DND-41 (cell line): ENCODE data around the gene MMP25.
A peak's percentile ranks its signal among the peaks of the same experiment; 100 is the strongest.
"Not testable (repeated sequence)": the region's sequence is repeated elsewhere in the genome, so short reads cannot be mapped to it uniquely, and the experiment has no call there.

Experiments used
- ATAC-seq: fragments of 200-7000 bp; cut with Tn5 transposase; 3 replicates; pipeline ENCODE4 v1.9.1; 2021; ENCODE audit warnings: low read depth; ENCODE audit not compliant: insufficient read depth
- DNase-seq: peaks from one replicate; pipeline ENCODE4 v3.0.0-alpha.2; 2020
- H2AFZ ChIP-seq: 2 replicates; pipeline ENCODE4 v1.6.0; 2012; ENCODE audit warnings: low read depth, low read length
- H3K27ac ChIP-seq: 2 replicates; pipeline ENCODE4 v1.5.1; 2012; ENCODE audit warnings: low read length, inconsistent platforms
- H3K27me3 ChIP-seq: fragments of 200-600 bp; sonication (generic); 2 replicates; pipeline ENCODE4 v1.6.0; 2012; ENCODE audit warnings: low read length, mild to moderate bottlenecking, inconsistent platforms; ENCODE audit not compliant: insufficient read depth, poor library complexity
- H3K36me3 ChIP-seq: 2 replicates; pipeline ENCODE4 v1.5.1; 2012; ENCODE audit warnings: low read length, inconsistent platforms; ENCODE audit not compliant: insufficient read depth
- H3K4me1 ChIP-seq: 2 replicates; pipeline ENCODE4 v1.5.1; 2012; ENCODE audit warnings: mild to moderate bottlenecking, low read length; ENCODE audit not compliant: insufficient read depth
- H3K4me2 ChIP-seq: 2 replicates; pipeline ENCODE4 v1.6.0; 2012; ENCODE audit warnings: mild to moderate bottlenecking, moderate library complexity, low read length, inconsistent platforms; ENCODE audit not compliant: insufficient read depth
- H3K4me3 ChIP-seq, 2 experiments: fragments of 200-600 bp in 1 of 2; shearing (Covaris generic) in 1 of 2; 2 replicates each; pipeline ENCODE4 v1.5.1; 2012 to 2016; ENCODE audit warnings: inconsistent platforms in 2 of 2, low read length in 2 of 2, mild to moderate bottlenecking in 2 of 2, low read depth in 1 of 2, moderate library complexity in 1 of 2
- H3K79me2 ChIP-seq: 2 replicates; pipeline ENCODE4 v1.6.0; 2012; ENCODE audit warnings: low read length, inconsistent platforms; ENCODE audit not compliant: insufficient read depth
- H3K9ac ChIP-seq: 2 replicates; pipeline ENCODE4 v1.6.0; 2012; ENCODE audit warnings: low read depth, mild to moderate bottlenecking, inconsistent platforms, low read length, moderate library complexity
- H3K9me3 ChIP-seq: 2 replicates; pipeline ENCODE4 v1.5.1; 2012; ENCODE audit warnings: low read length, moderate library complexity, mild to moderate bottlenecking, inconsistent platforms; ENCODE audit not compliant: insufficient read depth, severe bottlenecking
- H4K20me1 ChIP-seq: 2 replicates; pipeline ENCODE4 v1.6.0; 2012; ENCODE audit warnings: low read length; ENCODE audit not compliant: insufficient read depth
- EZH2 ChIP-seq: IDR thresholded peaks from 3 replicates; pipeline ENCODE4 v1.6.1; 2012; ENCODE audit warnings: borderline replicate concordance, low read depth, mild to moderate bottlenecking, moderate library complexity, low read length, inconsistent platforms; ENCODE audit not compliant: severe bottlenecking
- TF ChIP-seq, protein P1 (sequence below): IDR thresholded peaks from 2 replicates; pipeline ENCODE4 v1.5.1; 2012; ENCODE audit warnings: borderline replicate concordance, low read length, moderate library complexity, mild to moderate bottlenecking; ENCODE audit not compliant: poor library complexity, severe bottlenecking; ENCODE audit errors: extremely low read depth

Gene MMP25

DNA sequence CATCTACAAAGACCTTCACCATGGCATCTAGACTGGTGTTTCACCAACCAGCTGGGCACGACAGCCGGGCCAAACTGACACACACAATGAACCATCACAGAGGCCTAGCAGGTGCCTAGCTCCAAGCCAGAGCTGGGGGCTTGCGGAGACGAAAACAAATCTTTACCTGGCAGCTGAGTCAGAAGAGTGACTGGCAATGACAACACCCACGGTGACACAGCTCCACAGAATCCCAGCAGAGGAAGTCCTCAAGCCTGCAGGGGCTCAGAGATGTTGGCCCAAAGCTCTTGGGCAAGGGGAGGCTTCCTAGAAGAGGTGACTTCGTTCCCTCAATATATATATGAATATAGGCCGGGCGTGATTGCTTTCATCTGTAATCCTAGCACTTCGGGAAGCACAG, 5.1 kb downstream of the MMP25 start:
- Histone ChIP-seq H3K36me3 (peaks cover 20% of the 10 kb centered on the region), H2AFZ (no peak overlapping the region), H3K79me2 (no peaks in the 10 kb centered on the region), H3K27ac (no peak overlapping the region), H3K9ac (no peak overlapping the region), H4K20me1 (peaks cover 4% of the 10 kb centered on the region; the same call in 1 of the 2 replicates), H3K9me3 (no peaks in the 10 kb centered on the region), H3K27me3 (no peaks in the 10 kb centered on the region), H3K4me2 (no peak overlapping the region), H3K4me3 (no peak overlapping the region), H3K4me1 (peaks cover 8% of the 10 kb centered on the region)
- TF ChIP-seq EZH2 = no peak
- TF ChIP-seq, protein P1, sequence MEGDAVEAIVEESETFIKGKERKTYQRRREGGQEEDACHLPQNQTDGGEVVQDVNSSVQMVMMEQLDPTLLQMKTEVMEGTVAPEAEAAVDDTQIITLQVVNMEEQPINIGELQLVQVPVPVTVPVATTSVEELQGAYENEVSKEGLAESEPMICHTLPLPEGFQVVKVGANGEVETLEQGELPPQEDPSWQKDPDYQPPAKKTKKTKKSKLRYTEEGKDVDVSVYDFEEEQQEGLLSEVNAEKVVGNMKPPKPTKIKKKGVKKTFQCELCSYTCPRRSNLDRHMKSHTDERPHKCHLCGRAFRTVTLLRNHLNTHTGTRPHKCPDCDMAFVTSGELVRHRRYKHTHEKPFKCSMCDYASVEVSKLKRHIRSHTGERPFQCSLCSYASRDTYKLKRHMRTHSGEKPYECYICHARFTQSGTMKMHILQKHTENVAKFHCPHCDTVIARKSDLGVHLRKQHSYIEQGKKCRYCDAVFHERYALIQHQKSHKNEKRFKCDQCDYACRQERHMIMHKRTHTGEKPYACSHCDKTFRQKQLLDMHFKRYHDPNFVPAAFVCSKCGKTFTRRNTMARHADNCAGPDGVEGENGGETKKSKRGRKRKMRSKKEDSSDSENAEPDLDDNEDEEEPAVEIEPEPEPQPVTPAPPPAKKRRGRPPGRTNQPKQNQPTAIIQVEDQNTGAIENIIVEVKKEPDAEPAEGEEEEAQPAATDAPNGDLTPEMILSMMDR = no peak
- ATAC-seq = no peak
- no peak for DNase-seq

DNA sequence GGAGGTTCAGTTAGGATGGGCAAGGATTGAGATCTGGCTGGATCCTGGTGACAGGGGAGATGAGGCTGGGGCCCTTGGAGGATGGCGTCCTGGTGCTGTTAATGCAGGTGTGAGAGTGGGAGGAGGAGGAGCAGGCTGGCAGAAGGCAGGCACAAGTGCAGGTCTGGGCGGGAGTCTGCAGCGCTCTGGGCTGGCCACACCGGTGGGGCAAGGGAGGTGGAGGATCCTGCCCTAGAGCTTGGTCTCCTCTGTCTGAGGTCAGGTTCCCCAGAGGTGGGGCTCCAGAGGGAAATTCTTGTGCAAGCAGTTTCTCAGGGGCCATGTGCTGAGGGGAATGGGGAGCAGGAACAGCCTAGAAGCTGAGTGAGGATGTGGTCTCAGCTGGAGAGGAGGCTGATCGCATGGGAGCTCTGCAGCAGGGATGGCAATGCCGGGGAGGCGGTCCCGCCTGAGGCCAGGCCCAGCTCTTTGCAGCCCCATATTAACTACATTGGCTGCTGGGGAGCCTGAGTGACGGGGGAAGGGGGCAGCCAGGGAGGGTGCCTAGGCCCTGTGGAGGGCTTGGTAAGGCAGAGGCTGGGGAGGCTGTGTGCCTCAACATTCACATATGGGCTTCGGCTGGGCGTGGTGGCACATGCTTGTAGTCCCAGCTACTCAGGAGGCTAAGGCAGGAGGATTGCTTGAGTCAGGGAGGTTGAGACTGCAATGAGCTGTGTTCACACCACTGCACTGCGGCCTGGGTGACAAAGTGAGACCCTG, 6.4 kb downstream of the MMP25 start:
- DNase-seq (peak; percentile 76), ATAC-seq (peak; percentile 89)
- Histone ChIP-seq H3K4me1 (peaks cover 19% of the 10 kb centered on the region), H3K9ac (peak overlapping the region; percentile 18; the same call in 1 of the 2 replicates), H3K36me3 (peaks cover 32% of the 10 kb centered on the region), H3K27ac (peak overlapping the region; percentile 72), H4K20me1 (peaks cover 14% of the 10 kb centered on the region; the same call in 1 of the 2 replicates)
- not testable (repeated sequence) for H3K4me3 ChIP-seq, H2AFZ ChIP-seq, H3K27me3 ChIP-seq, H3K79me2 ChIP-seq, H3K4me2 ChIP-seq, H3K9me3 ChIP-seq

DNA sequence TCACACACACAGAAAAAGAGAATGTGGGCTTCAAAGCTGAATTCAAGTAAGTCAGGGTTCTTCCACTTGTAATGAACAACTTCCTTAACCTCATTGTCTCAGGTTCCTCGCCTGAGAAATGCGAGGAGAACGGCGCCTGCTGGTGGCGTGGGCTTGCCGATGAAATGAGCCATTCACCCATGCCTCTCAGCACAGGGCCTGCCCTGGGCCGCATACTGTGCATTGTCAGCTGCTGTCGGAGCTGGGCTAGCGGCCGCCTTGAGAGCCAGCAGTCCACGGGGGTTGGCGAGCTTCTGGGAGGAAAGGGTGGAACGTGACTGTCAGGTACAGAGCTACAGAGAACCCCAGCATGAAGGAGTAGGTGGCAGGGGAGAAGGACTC, 7.0 kb downstream of the MMP25 start:
- ATAC-seq, H2AFZ ChIP-seq, H3K4me2 ChIP-seq, H3K4me3 ChIP-seq, H3K9me3 ChIP-seq, DNase-seq, H3K27me3 ChIP-seq: not testable (repeated sequence)
- Histone ChIP-seq H3K9ac (peak overlapping the region; percentile 18; the same call in 1 of the 2 replicates), H3K4me1 (peaks cover 24% of the 10 kb centered on the region), H3K36me3 (peaks cover 35% of the 10 kb centered on the region), H3K79me2 (peaks cover 15% of the 10 kb centered on the region), H3K27ac (peak overlapping the region; percentile 72), H4K20me1 (peaks cover 15% of the 10 kb centered on the region; the same call in 1 of the 2 replicates)
- TF ChIP-seq, protein P1 = peak; percentile 18

DNA sequence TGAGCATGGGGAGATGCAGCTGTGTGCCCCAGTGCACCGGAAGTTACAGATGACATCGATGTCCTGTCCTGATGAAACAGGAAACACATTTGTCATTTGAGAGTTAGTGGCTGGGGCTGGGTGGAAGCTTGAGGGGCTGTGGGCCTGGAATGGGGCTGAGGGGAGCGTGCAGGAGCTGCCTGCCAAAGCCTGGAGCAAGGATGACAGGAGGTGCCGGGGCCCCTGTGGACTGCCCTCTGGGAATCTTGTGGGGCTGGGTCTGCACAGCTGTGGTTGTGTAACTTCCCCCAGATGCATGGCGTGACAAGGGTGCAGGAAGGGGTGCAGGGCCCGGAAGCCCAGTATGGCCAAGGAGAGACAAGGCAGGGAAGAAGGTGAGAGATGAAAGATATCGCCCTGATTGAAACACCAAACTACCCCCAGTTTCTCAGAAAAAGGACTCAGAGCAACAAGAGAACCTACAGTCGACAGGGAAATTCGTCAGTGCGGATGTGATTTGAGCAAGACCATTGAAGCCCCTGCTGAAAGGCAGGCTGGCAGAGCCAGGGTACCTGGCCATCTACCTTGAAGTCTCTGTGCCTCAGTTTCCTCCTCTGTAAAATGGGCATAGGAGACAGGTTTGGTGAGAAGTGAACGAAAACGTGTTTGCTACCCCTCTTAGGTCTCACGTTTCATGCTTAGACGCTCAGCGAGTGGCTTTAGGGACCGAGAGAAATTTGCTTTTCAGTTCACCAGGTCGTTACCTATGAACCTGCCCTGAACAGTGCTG, 8.8 kb downstream of the MMP25 start:
- H3K36me3 ChIP-seq = peaks cover 37% of the 10 kb centered on the region
- ATAC-seq (no peak), DNase-seq (no peak)
- no peak overlapping the region for H3K27ac ChIP-seq
- H2AFZ ChIP-seq = no peak overlapping the region
- H3K27me3 ChIP-seq = no peaks in the 10 kb centered on the region
- no peak overlapping the region for H3K9ac ChIP-seq
- H3K4me3 ChIP-seq = no peak overlapping the region
- H3K9me3 ChIP-seq = no peaks in the 10 kb centered on the region
- no peak for TF ChIP-seq EZH2
- TF ChIP-seq, protein P1 = no peak
- no peak overlapping the region for H3K4me2 ChIP-seq
- H3K79me2 ChIP-seq = peaks cover 23% of the 10 kb centered on the region
- H4K20me1 ChIP-seq = peaks cover 15% of the 10 kb centered on the region; the same call in 1 of the 2 replicates
- H3K4me1 ChIP-seq = peaks cover 36% of the 10 kb centered on the region

DNA sequence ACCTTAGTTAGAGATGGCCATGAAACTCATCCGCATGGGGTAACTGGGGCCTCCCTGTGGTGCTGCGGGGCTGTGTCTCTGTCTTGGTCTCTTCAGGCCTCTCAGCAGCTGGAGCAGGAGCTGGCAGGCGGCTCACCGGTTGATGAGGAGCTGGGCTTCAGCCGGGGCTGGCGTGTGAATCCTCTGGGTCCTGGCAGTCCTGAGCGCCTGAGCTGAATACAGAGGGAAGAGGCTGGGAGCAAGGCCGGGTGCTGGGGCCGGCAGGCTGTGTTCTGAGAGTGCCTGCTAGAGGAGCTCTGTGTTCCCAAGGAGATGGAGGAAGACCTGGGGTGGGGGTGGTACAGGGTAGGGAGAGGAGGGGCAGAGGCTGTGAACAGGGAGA, 9.4 kb downstream of the MMP25 start:
- Histone ChIP-seq H3K79me2 (peaks cover 23% of the 10 kb centered on the region), H3K36me3 (peaks cover 37% of the 10 kb centered on the region), H4K20me1 (peaks cover 15% of the 10 kb centered on the region; the same call in 1 of the 2 replicates), H3K4me1 (peaks cover 39% of the 10 kb centered on the region)
- H2AFZ ChIP-seq, H3K27me3 ChIP-seq, H3K27ac ChIP-seq, H3K9ac ChIP-seq, H3K4me2 ChIP-seq, DNase-seq, H3K4me3 ChIP-seq, H3K9me3 ChIP-seq, ATAC-seq: not testable (repeated sequence)
